GM18951 (cell line): ENCODE data around the gene LARP1B.
"Not testable (repeated sequence)": the region's sequence is repeated elsewhere in the genome, so short reads cannot be mapped to it uniquely, and the experiment has no call there.

Experiments
- POLR2A ChIP-seq: IDR thresholded peaks from 4 replicates; pipeline ENCODE4 v1.6.1; 2011; ENCODE audit warnings: mild to moderate bottlenecking; ENCODE audit not compliant: insufficient read length, insufficient read depth; ENCODE audit errors: extremely low read depth
- in situ Hi-C: fragments of 300-500 bp; cut with MboI; formaldehyde crosslinking; loops from one replicate; pipeline ENCODE4 v1.12.0; 2022; ENCODE audit warnings: low sequenced_read_pairs, mixed read lengths, inconsistent platforms; ENCODE audit not compliant: unreplicated experiment

Gene LARP1B

GRCh38 chr4:128068918-128069317 is 7.8 kb downstream of the LARP1B start:
- in situ Hi-C loops, result no loop called here
- TF ChIP-seq POLR2A, result no peak

GRCh38 chr4:128076464-128076863 is 15.4 kb downstream of the LARP1B start:
- TF ChIP-seq POLR2A, result no peak
- in situ Hi-C loops, result no loop called here

GRCh38 chr4:128095293-128095692 is 34.2 kb downstream of the LARP1B start:
- in situ Hi-C loops, result not testable (repeated sequence)

- TF ChIP-seq POLR2A, result no peak
- in situ Hi-C loops, result no loop called here
These were observed 46.7 kb downstream of the LARP1B start for GRCh38 chr4:128107766-128108165.

- TF ChIP-seq POLR2A, result no peak
- in situ Hi-C loops, result no loop called here
These were observed 61.9 kb downstream of the LARP1B start for GRCh38 chr4:128123036-128123435.

- in situ Hi-C loops, result no loop called here
- no peak for TF ChIP-seq POLR2A
These were observed 69.5 kb downstream of the LARP1B start for GRCh38 chr4:128130621-128131020.

- TF ChIP-seq POLR2A, result no peak
- in situ Hi-C loops, result no loop called here
These were observed 73.8 kb downstream of the LARP1B start for GRCh38 chr4:128134925-128135324.

GRCh38 chr4:128135391-128135790 is 74.3 kb downstream of the LARP1B start:
- no peak for TF ChIP-seq POLR2A
- in situ Hi-C loops, result no loop called here

GRCh38 chr4:128141866-128142265 is 80.8 kb downstream of the LARP1B start:
- TF ChIP-seq POLR2A, result no peak
- in situ Hi-C loops, result no loop called here

GRCh38 chr4:128145727-128146126 is 84.6 kb downstream of the LARP1B start:
- in situ Hi-C loops, result no loop called here
- TF ChIP-seq POLR2A, result no peak

- in situ Hi-C loops, result no loop called here
- no peak for TF ChIP-seq POLR2A
These were observed 92.7 kb downstream of the LARP1B start for GRCh38 chr4:128153800-128154199.

- in situ Hi-C loops, result no loop called here
- TF ChIP-seq POLR2A, result no peak
These were observed 94.2 kb downstream of the LARP1B start for GRCh38 chr4:128155231-128155855.

- in situ Hi-C loops, result no loop called here
- no peak for TF ChIP-seq POLR2A
These were observed 94.9 kb downstream of the LARP1B start for GRCh38 chr4:128155874-128156456.

- in situ Hi-C loops, result not testable (repeated sequence)
These were observed 95.4 kb downstream of the LARP1B start for GRCh38 chr4:128156472-128156871.

GRCh38 chr4:128158894-128159293 is 97.8 kb downstream of the LARP1B start:
- TF ChIP-seq POLR2A, result no peak
- in situ Hi-C loops, result no loop called here
